SK-N-SH treated with all-trans-retinoic acid at 6 μM for 48 hours (cell line): Measurements from ENCODE around the gene RERE.

ENCODE experiments used
- ATAC-seq: fragments of 200-7000 bp; cut with Tn5 transposase; 3 replicates; pipeline ENCODE4 v1.9.1; 2020; ENCODE audit warnings: mild to moderate bottlenecking, moderate library complexity
- ARNTL ChIP-seq: fragments of 450-650 bp; formaldehyde crosslinking; IDR thresholded peaks from 2 replicates; pipeline ENCODE4 v1.5.0; 2020; ENCODE audit warnings: low read depth, mild to moderate bottlenecking, moderate library complexity, borderline replicate concordance
- BACH2 ChIP-seq: fragments of 250-450 bp; sonication (Bioruptor Pico); IDR thresholded peaks from 2 replicates; pipeline ENCODE4 v1.9.0; 2021; ENCODE audit warnings: mild to moderate bottlenecking, borderline replicate concordance
- CSDC2 ChIP-seq: fragments of 250-450 bp; sonication (Bioruptor Pico); IDR thresholded peaks from 2 replicates; pipeline ENCODE4 v1.5.0; 2020; ENCODE audit warnings: mild to moderate bottlenecking, moderate library complexity
- CSRNP3 ChIP-seq: fragments of 250-450 bp; sonication (Bioruptor Pico); IDR thresholded peaks from 2 replicates; pipeline ENCODE4 v1.5.1; 2021; ENCODE audit warnings: mild to moderate bottlenecking, moderate library complexity
- ESRRG ChIP-seq: fragments of 250-450 bp; sonication (Bioruptor Pico); IDR thresholded peaks from 2 replicates; pipeline ENCODE4 v1.6.1; 2021; ENCODE audit warnings: mild to moderate bottlenecking
- GLIS3 ChIP-seq: fragments of 250-450 bp; sonication (Bioruptor Pico); IDR thresholded peaks from 2 replicates; pipeline ENCODE4 v1.5.0; 2020; ENCODE audit warnings: mild to moderate bottlenecking, moderate library complexity
- ISL1 ChIP-seq: fragments of 250-450 bp; sonication (Bioruptor Pico); IDR thresholded peaks from 2 replicates; pipeline ENCODE4 v2.1.2; 2022; ENCODE audit warnings: mild to moderate bottlenecking, moderate library complexity
- OSR1 ChIP-seq: fragments of 250-450 bp; sonication (Bioruptor Pico); IDR thresholded peaks from 2 replicates; pipeline ENCODE4 v1.8.0; 2022; ENCODE audit warnings: moderate library complexity, mild to moderate bottlenecking, inconsistent platforms
- PATZ1 ChIP-seq: fragments of 250-450 bp; sonication (Bioruptor Pico); IDR thresholded peaks from 2 replicates; pipeline ENCODE4 v1.8.0; 2020; ENCODE audit warnings: mild to moderate bottlenecking, moderate library complexity, borderline replicate concordance
- POU6F1 ChIP-seq: fragments of 250-450 bp; sonication (Bioruptor Pico); IDR thresholded peaks from 2 replicates; pipeline ENCODE4 v1.8.0; 2021; ENCODE audit warnings: low read depth, mild to moderate bottlenecking, moderate library complexity, borderline replicate concordance
- PPARA ChIP-seq: fragments of 250-450 bp; sonication (Bioruptor Pico); IDR thresholded peaks from 2 replicates; pipeline ENCODE4 v1.5.0; 2020; ENCODE audit warnings: mild to moderate bottlenecking, borderline replicate concordance
- SNAI2 ChIP-seq: fragments of 250-450 bp; sonication (Bioruptor Pico); IDR thresholded peaks from 2 replicates; pipeline ENCODE4 v1.5.0; 2020; ENCODE audit warnings: mild to moderate bottlenecking, moderate library complexity
- TCF4 ChIP-seq: fragments of 250-450 bp; sonication (Bioruptor Pico); IDR thresholded peaks from 2 replicates; pipeline ENCODE4 v1.8.0; 2021; ENCODE audit warnings: mild to moderate bottlenecking, moderate library complexity, borderline replicate concordance
- TOX ChIP-seq: fragments of 250-450 bp; sonication (Bioruptor Pico); IDR thresholded peaks from 2 replicates; pipeline ENCODE4 v1.8.0; 2021; ENCODE audit warnings: mild to moderate bottlenecking, moderate library complexity, borderline replicate concordance
- ZC3H10 ChIP-seq: fragments of 250-450 bp; sonication (Bioruptor Pico); IDR thresholded peaks from 2 replicates; pipeline ENCODE4 v1.5.1; 2021; ENCODE audit warnings: mild to moderate bottlenecking, moderate library complexity
- ZFP3 ChIP-seq: fragments of 250-450 bp; sonication (Bioruptor Pico); IDR thresholded peaks from 2 replicates; pipeline ENCODE4 v1.5.0; 2020; ENCODE audit warnings: mild to moderate bottlenecking, moderate library complexity
- ZNF565 ChIP-seq: fragments of 450-650 bp; formaldehyde crosslinking; conservative IDR thresholded peaks from 2 replicates; pipeline ENCODE4 v1.5.0; 2020; ENCODE audit warnings: low read depth, mild to moderate bottlenecking, moderate library complexity
- ZNF70 ChIP-seq: fragments of 450-650 bp; formaldehyde crosslinking; IDR thresholded peaks from 2 replicates; pipeline ENCODE4 v1.5.0; 2020; ENCODE audit warnings: mild to moderate bottlenecking, moderate library complexity
- ZNF8 ChIP-seq: fragments of 450-650 bp; formaldehyde crosslinking; IDR thresholded peaks from 2 replicates; pipeline ENCODE4 v1.5.0; 2020; ENCODE audit warnings: mild to moderate bottlenecking, moderate library complexity
- TF ChIP-seq, protein P1 (sequence below): fragments of 250-450 bp; sonication (Bioruptor Pico); IDR thresholded peaks from 2 replicates; pipeline ENCODE4 v1.5.1; 2020; ENCODE audit warnings: low read depth, mild to moderate bottlenecking, moderate library complexity
- TF ChIP-seq, protein P2 (sequence below): fragments of 250-450 bp; sonication (Bioruptor Pico); IDR thresholded peaks from 2 replicates; pipeline ENCODE4 v1.5.0; 2020; ENCODE audit warnings: mild to moderate bottlenecking, moderate library complexity

RERE gene

GRCh38 chr1:8370905-8371315 lies 446.5 kb downstream of the RERE start:
- TF ChIP-seq BACH2 (CRISPR knock-in tag) (no peak), ZC3H10 (CRISPR knock-in tag) (no peak), OSR1 (CRISPR knock-in tag) (no peak), GLIS3 (CRISPR knock-in tag) (no peak), TCF4 (CRISPR knock-in tag) (no peak), ZFP3 (no peak), ARNTL (CRISPR knock-in tag) (no peak), PPARA (CRISPR knock-in tag) (no peak), SNAI2 (CRISPR knock-in tag) (no peak)
- TF ChIP-seq, protein P1, sequence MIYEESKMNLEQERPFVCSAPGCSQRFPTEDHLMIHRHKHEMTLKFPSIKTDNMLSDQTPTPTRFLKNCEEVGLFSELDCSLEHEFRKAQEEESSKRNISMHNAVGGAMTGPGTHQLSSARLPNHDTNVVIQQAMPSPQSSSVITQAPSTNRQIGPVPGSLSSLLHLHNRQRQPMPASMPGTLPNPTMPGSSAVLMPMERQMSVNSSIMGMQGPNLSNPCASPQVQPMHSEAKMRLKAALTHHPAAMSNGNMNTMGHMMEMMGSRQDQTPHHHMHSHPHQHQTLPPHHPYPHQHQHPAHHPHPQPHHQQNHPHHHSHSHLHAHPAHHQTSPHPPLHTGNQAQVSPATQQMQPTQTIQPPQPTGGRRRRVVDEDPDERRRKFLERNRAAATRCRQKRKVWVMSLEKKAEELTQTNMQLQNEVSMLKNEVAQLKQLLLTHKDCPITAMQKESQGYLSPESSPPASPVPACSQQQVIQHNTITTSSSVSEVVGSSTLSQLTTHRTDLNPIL (CRISPR knock-in tag): no peak
- TF ChIP-seq, protein P2, sequence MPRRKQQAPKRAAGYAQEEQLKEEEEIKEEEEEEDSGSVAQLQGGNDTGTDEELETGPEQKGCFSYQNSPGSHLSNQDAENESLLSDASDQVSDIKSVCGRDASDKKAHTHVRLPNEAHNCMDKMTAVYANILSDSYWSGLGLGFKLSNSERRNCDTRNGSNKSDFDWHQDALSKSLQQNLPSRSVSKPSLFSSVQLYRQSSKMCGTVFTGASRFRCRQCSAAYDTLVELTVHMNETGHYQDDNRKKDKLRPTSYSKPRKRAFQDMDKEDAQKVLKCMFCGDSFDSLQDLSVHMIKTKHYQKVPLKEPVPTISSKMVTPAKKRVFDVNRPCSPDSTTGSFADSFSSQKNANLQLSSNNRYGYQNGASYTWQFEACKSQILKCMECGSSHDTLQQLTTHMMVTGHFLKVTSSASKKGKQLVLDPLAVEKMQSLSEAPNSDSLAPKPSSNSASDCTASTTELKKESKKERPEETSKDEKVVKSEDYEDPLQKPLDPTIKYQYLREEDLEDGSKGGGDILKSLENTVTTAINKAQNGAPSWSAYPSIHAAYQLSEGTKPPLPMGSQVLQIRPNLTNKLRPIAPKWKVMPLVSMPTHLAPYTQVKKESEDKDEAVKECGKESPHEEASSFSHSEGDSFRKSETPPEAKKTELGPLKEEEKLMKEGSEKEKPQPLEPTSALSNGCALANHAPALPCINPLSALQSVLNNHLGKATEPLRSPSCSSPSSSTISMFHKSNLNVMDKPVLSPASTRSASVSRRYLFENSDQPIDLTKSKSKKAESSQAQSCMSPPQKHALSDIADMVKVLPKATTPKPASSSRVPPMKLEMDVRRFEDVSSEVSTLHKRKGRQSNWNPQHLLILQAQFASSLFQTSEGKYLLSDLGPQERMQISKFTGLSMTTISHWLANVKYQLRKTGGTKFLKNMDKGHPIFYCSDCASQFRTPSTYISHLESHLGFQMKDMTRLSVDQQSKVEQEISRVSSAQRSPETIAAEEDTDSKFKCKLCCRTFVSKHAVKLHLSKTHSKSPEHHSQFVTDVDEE (CRISPR knock-in tag): no peak
- peak; percentile 13; the same call in 1 of the 3 replicates for ATAC-seq

- no peak for ATAC-seq
- no peak for TF ChIP-seq ESRRG (CRISPR knock-in tag)
- TF ChIP-seq POU6F1 (CRISPR knock-in tag): no peak
- TF ChIP-seq ZNF8 (CRISPR knock-in tag): no peak
- TF ChIP-seq GLIS3 (CRISPR knock-in tag): no peak
- no peak for TF ChIP-seq ZNF565
- no peak for TF ChIP-seq ISL1
These were observed 447.2 kb downstream of the RERE start for GRCh38 chr1:8370046-8370881.

DNA sequence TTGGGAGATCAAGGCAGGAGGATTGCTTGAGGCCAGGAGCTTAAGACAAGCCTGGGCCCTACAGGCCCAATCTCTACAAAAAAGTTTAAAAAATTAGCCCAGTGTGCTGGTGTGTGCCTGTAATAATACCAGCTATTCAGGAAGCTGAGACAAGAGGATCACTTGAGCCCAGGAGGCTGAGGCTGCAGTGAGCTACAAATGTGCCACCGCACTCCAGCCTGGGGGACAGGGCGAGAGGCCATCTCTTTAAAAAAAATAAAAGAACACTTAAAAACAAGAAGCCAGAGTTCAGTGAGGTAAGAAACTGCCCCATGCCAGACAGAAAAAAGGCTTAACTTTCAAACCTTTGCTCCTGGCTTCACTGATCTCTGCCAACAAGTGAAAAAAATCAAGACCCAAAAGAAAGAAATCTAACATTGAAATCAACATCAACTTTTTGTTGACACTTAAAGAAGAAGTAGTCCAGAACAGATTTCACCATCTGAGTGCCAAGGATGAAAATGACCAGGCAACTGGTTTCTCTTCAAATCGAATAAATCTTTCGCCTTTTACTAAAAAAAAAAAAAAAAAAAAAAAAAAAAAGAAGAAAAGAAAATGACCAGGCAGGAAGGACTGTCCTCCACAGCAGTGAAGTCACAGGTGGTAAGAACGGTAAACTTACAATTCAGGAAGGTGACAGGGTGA lies 448.3 kb downstream of the RERE start:
- no peak for ATAC-seq
- TF ChIP-seq ISL1: peak; percentile 14; the same call in 1 of the 2 replicates
- no peak for TF ChIP-seq ZC3H10 (CRISPR knock-in tag)
- no peak for TF ChIP-seq BACH2 (CRISPR knock-in tag)

GRCh38 chr1:8367571-8368194 lies 449.8 kb downstream of the RERE start:
- ATAC-seq: no peak
- TF ChIP-seq ARNTL (CRISPR knock-in tag) (no peak), ZNF70 (CRISPR knock-in tag) (no peak), PATZ1 (no peak), ESRRG (CRISPR knock-in tag) (no peak), CSRNP3 (CRISPR knock-in tag) (no peak), BACH2 (CRISPR knock-in tag) (no peak), ZNF565 (no peak), ZFP3 (no peak), ZC3H10 (CRISPR knock-in tag) (no peak), CSDC2 (CRISPR knock-in tag) (no peak), TOX (CRISPR knock-in tag) (no peak), TCF4 (CRISPR knock-in tag) (no peak), OSR1 (CRISPR knock-in tag) (no peak)
- TF ChIP-seq, protein P2 (CRISPR knock-in tag): no peak
